HG03108 (cell line): ENCODE measurements around the gene OSTM1.

Experiments
- ATAC-seq: cut with Tn5 transposase; IDR thresholded peaks from one replicate; pipeline ENCODE4 v1.9.1; 2021; ENCODE audit warnings: moderate library complexity; ENCODE audit not compliant: unreplicated experiment

OSTM1 gene

DNA sequence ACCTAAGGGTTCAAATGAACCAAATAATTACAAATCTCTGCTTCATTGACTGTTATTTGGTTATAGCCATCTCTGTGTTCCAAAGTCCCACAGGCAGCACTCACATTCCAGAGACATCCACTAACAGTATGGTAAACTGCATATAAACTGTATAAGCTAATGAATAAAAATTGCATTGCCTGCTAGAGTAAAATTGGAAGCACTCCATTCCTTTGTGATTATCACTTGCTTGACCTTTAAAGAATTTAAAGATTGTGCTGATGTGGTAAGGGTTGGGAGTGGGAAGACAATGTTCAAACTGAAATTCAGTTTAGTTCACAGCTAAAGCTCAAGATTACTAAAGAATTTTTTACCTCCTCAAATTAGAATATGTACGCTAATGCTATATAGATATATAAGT, 31.0 kb upstream of the OSTM1 start:
- no peak for ATAC-seq

DNA sequence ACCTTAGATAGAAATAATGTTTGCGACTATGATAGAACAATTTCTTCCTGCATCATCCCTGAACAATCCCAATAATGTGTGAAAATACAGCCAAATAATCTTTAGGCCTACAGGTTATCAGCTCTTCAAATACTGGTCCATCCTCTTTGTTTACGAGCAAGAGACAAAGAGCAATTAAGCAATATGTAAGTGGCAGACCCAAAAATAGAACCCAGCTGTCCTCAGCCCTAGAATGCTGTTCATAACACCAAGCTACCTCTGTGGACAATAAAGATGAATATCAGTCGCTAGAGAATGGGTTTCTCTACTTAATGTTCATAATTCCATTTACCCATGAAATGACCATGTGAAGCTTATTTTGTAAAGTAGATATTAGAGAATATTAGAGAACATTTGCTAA, 28.4 kb upstream of the OSTM1 start:
- no peak for ATAC-seq

DNA sequence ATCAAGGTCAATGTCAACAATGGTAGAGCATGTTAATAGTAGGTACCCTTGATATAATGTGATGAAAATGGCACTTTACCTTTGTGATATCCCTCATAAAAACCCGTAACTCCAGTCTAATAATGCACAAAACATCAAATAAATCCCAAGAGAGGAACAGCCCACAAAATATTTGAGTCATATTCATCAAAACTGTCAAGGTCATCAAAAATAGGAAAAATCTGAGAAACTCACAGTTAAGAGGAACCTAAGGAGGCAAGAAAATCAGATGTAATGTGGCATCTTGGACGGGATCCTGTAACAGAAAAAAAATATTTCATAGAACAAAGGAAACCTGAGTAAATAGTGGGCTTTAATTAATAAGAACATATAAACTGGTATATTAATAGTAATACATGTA, 25.5 kb upstream of the OSTM1 start:
- no peak for ATAC-seq

DNA sequence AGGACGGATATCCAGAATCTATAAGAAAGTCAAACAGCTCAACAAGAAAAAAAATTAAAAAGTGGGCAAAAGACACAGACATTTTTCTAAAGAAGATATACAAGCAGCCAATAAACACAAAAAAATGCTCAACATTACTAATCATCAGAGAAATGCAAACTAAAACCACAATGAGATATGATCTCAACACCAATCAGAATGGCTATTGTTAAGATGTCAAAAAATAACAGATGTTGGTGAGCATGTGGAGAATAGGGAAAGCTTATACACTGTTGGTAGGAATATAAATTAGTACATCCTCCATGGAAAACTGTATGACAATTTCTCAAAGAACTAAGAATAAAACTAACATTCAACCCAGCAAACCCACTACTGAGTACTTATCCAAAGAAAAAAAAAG, 23.3 kb upstream of the OSTM1 start:
- no peak for ATAC-seq

DNA sequence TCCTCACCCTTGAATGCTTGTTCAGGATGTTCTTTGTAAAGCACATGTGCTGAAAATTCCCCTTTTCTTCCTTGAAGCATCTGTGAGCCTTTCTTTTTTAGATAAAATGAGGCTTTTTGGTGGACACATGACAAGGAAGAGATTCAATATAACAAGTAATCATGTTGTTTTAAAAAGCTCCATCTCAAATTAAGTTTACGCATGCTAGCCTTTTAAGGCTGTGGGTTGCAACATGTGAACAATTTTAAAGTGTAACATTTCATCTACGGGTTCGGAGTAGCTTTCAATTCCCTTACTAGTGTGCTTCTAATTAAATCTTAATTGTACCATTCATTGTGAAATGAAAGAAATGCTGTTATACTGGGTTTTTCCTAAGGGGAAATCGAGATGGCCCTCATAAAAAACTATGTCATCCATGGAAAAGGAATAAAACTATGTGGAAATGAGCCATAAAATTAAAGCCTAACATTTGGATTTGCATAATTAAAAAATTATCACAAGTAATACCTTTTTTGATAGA, 19.3 kb upstream of the OSTM1 start:
- no peak for ATAC-seq

DNA sequence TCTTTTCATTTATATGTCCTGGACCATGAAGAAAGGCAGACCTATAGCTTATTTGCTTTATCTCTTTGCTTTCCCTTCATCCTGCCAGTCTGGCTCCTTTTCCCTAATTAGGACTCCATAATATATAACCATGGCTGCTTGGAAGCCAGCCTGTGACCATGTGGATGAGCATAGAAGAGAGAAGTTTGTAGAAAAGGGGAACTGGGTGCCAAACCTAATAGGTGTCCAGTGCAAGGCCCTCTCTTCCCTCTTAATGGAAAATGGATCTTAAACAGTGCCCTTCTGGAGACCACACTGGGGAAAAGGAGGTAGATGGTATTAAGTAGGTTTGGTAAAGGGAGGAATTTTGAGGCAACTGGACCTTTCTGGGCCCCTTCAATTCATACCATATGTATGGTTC, 16.7 kb upstream of the OSTM1 start:
- ATAC-seq: no peak

DNA sequence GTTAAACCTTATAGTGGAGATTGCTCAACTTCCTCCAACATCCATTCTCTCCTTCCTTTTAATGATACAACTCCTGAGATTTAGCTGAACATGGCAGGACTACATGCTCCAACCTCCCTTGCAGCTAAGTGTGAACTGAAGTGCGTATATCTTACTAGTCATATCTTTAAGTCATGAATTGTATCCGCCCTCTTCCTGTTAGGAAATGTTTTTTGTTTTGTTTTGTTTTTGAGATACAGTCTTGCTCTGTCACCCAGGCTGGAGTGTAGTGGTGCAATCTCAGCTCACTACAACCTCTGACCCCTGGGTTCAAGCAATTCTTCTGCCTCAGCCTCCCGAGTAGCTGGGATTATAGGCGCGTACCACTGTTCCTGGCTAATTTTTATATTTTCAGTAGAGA, 8.8 kb upstream of the OSTM1 start:
- no peak for ATAC-seq

DNA sequence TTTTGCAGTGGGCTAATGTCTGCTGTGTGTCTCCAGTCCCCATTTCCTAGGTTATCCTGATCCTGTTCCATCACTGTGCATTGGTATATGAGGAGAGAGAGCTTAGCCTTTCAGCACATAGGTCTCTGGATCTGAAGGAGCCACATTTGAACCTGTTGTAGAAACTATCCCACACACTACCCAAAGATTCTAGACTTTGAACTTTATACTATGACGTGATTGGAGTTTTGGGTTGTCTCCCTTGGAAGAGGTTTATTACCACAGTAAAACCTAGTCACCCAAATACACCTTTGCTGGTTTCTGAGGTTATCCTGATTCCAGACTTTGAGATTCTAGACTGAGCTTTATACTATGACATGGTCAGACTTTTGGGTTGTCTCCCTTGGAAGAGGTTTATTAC, 8.0 kb upstream of the OSTM1 start:
- ATAC-seq: no peak

DNA sequence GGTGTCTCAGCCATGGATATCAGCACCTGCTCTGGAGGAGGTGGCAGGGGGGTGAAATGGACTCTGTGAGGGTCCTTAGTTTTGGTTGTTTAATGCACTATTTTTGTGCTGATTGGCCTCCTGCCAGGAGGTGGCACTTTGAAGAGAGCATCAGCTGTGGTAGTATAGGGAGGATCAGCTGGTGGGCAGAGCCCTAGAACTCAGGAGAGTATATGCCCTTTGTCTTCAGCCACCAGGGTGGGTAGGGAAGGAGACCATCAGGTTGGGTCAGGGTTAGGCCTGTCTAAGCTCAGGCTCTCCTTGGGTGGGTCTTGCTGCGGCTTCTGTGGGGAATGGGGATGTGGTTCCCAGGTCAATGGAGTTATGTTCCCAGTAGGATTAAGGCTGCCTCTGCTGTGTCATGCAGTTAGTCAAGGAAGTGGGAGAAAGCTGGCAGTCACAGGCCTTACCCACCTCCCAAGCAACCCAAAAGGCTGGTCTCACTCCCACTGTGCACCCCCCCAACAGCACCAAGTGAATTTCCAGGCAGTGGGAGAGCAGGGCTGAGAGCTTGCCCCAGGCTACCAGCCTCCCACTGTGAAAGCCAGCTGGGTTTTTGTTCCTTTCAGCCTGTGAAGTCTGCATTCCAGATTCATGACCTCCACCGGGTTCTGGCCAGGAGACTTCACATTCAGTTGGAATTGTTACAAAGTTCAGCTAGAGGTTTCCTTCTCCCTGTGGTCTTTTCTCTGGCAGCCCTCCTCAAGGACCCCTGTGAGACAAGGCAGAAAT, 5.7 kb upstream of the OSTM1 start:
- ATAC-seq: no peak

DNA sequence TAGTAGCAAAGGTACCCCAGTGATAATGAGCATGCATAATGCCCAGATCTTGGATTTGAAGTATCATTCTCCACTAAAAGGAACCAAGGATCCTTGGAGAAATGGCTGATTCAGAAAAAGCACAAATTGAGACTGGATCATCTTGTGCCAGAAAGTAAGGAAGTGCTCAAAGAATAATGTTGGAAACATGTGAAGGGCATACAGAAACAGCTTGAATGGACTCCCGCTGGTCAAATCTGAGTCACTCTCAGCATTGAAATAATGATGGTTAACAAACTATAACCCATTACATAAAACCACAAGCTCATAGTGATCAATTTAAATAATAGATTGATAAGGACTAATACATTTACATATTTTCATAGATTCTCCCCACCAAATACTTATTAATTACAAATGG, 3.6 kb upstream of the OSTM1 start:
- ATAC-seq: no peak

DNA sequence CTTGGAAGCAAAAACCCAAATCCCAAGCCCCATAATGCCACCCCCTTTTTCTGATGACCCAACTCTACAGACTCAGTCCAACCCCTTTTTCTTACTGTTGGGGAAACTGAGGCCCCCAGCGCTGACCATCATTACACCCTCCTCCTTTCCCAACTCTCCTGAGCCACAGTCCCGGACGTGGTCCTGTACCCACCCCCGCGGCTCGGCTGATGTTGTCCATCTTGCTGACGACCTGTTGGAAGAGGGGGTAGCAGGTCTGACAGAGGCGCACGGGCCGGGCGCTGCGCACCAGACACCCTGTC, 533 bp downstream of the OSTM1 start:
- peak; percentile 20 for ATAC-seq

DNA sequence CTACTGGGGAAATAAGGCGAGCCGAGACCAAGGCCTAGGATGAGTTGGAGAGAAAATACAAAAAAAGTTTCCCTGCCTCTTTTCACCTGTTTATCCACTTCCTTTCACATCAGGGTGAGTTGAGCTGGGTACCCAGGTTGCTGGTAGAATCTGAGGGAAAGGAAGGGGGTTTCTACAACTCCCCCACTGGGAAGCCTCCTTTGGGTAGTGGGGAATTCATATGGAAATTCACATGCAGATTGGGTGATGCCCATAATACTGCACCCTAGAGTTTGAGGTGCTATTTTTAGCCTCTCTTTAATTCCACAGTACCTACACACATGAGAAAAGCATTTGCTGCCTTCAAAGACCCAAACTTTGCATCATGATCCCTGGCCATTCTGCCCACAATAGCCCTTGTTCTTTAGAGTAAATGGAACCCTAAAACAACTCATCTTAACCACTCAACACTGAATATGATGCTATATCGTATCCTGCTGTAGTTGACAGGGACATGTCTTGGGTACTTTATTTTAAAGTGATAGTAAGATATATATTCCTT, 2.7 kb downstream of the OSTM1 start:
- ATAC-seq: no peak

DNA sequence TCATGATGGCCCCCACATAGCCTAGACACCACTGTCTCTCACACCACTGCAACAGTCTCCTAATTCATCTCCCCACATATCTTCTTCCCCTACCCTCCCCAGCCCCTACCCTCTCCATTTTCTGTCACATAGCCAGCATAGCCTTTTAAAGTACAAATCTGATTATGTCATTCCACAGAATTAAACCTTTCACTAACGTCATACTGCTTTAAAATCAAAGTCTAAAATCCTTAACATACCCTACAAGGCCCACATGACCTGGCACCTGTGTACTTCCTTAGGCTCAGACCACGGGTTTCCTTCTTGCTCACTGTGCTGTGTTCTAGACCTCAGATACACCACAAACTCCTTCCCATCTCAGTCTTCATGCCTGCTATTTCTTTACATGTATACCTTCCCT, 5.9 kb downstream of the OSTM1 start:
- peak; percentile 76 for ATAC-seq

DNA sequence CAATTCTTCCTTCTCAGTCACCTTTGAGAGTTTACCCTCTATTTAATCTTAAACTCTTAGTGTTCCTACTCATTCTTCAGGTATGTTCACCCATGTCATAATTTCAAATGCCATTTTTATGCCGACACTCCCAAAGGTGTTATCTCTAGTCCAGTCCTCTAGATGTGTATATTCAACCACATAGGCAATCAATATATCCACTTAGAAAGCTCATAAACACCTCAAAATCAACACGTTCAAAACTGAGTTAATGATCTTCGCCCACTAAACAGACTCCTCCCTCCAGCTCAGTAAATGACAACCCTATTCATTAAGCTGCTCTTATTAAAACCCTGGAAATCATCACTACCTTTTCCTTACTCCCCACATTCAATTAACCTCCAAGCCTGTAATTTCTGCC, 6.4 kb downstream of the OSTM1 start:
- ATAC-seq: no peak

DNA sequence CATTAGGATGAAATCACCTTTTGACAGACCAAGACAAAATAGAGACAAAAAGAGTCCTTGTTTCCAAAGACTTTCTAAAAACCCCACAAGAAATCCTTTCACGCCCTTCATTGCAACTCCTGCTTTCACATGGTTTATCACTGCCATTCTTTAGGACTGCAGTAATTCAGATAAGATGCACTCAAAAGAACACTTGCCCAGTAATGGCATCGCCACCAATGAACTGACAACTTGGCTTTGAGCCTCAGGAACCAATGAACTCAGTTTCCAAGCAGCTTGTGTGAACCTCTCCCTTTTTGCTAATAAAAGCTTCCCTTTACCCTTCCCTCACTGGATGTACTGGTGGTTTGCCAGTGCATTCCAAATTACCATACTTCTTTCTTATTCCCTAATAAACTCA, 21.8 kb downstream of the OSTM1 start:
- ATAC-seq: no peak

DNA sequence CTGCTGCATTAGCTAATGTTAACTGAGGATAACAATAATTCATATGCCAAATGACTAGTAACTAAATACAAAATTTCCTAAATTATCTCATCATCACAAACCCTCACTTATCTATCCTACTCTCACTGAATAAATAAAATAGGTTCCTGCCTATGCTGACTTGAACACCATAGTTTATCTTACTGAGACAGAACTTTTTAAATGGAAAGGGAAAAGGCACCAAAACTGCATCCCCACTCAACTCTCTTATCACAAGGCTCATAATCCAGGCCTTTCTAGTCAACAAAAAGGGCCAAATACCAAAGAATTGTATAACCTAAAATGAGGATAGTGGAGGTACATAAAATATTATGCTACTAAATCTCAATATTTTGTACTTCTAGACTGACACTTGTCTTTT, 23.1 kb downstream of the OSTM1 start:
- ATAC-seq: no peak

DNA sequence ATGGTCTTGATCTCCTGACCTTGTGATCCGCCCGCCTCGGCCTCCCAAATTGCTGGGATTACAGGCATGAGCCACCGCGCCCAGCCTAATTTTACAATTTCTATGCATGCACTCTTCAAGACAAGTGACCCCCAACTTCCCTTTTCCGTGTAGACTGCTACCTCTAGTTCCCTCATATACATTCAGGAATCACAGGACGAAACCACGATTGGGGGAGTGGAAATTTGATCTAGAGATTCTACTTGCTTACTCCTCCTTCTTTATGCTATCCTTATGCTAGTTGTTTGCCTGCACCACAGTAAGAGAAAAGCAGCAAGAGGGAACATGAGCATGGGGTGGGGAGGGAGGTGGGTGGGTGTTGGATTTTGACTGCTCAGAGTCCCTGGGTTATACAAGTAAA, 34.9 kb downstream of the OSTM1 start:
- ATAC-seq: no peak

DNA sequence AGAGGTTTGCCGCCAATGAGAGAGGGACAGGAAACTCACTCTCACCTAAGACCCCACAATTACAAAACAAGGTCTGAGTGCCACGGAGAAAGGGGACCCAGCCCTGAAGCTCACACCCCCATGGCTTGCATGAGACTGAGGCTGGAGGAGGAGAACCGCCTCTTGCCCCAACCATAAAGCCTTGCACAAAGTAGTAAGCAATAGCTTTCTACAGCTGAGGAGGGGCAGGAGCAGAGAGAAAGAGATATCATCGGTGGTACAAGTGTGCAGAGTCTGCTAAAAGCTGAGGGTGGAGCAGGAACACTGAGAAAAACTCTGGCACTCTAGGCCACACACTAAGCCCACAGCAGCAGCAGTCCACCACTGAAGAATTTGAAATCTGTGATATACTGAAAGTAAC, 37.7 kb downstream of the OSTM1 start:
- ATAC-seq: no peak

DNA sequence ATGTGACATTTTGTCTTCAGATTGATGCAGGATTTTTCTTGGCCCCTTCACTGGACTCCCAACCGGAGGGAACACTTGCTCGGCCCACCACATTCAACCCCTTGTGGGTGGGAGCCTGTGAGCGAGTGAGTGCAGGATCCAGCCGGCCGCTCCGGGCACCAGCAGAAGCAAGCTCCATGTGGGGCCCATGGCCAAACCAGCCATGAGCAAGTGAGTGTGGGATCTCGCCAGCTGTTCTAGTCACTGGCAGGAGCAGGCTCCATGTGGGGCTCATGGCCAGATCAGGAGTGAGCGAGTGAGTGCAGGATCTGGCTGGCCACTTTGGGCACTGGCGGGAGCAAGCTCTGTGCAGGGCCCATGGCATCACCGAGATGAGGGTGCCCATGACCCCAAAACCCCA, 42.6 kb downstream of the OSTM1 start:
- ATAC-seq: no peak

DNA sequence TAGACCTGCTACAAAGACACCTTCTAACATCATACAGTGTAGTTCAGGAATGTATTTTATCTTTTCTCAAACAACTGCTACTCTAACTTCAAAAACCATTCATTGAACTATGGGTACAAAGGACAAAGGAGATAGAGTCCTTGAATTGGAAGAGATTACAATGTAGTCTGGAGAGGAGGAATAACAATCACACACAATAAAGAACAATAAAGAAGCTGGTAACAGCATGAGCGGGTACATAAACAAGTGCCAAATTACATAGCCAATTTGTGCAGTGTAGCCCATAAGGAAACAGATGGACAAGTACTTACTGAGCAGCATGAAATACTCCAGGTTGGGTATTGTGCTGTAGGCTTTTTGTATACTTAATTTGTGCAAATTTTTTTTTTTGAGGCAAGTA, 44.3 kb downstream of the OSTM1 start:
- ATAC-seq: no peak

DNA sequence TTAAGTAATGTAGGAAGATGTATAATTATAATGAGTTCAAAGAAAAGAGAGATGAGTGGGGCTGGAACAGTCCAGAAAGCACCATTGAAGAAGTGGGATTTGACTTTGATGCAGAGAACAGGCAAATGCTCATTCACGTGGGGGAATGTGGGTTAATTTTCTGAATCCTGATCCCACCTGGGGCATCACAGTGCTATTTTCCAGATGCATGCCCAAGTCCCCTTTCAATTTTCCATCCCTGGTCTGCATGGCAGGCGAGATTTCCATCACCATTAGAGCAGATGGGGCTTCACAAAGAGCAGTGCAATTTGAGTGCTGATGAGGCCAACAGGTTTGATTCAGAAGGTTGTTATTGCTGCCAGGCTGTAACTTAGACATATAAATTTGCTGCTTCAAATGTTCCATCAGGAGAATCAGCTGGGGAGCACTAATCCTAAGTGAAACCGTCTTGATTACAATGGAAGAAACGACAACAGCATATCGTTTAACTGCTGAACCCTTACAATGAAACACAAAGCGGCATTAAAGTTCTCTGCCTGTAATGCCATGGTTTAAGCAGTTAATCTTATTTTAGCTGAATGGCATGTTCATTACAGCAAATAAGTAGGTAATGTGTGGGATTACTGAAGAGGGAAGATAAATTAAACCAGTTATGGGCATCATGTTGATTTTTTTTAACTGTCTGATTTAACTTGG, 45.2 kb downstream of the OSTM1 start:
- no peak for ATAC-seq

DNA sequence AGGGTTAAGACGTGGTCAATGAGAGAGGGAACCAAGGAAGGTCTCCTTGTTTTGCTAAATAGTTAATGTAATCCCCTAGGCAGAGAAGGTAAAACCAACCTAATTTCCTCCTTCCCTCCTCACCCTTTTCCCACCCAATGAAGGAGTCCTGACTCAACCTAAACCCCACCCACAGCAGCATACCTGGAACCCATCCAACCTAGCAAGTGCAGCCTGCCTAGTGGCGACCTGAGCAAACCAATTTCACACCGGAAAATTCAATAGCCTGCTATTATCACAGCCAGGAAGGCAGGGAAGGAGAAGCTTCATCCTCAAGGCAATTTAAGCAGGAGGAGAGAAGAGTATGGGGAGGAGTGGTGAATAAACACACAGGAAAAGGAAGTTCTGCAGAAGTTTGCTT, 46.9 kb downstream of the OSTM1 start:
- no peak for ATAC-seq

DNA sequence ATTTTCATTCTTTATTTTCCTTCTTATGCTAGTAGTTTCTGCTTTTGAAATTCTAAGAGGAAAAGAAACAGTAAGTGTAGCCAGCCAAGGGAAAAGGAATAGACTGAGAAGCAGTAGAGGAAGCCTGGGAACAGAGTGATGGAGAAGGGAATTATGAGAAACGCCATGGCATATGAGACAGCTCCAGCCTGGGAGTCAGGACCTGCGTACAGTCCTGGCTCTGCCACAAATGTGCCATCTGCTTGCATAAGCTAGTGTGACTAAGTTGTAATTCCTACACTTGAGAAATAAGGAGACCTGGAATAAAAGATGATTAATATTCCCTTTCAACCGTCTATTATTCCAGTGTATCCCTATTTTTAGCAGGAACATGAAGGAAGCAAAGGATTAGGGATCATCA, 47.5 kb downstream of the OSTM1 start:
- no peak for ATAC-seq
